ENCODE results near the gene NCBP2.

NCBP2 gene

DNA sequence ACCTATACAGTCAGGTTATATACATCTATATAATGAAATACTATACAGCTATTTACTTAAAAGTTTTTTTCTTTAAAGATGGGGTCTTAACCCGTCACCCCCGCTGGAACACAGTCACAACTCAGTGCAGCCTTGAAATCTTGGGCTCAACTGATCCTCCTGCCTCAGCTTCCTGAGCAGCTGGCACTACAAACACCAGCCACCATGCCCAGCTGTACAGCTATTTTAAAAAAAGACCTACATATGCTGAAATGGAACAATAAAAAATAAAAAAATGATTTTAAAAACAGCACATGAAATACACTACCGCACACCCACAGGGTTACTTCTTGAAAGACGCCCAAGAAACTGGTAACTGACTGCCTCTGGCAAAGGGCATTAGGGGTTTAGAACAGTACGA, 3.8 kb downstream of the NCBP2 start:
- no peak for DNase-seq

DNA sequence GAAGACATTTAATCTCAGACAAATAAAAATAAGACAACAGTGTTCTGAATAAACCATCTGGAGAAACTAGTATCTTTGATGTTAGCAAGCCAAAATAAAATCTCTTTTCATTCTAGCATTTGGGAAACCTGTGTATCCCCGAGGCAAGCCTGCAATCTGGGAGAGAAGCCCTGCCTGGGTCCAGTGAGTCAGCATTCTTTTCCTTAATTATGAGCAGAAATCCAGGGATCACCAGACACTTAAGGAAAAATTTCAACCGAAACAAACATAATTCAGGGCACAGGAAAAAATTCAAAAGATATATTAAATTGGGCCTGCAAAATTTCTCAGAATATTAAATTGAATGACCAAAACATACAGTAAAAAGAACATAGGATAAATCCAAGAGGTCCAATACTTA, 4.2 kb downstream of the NCBP2 start:
- DNase-seq: no peak

DNA sequence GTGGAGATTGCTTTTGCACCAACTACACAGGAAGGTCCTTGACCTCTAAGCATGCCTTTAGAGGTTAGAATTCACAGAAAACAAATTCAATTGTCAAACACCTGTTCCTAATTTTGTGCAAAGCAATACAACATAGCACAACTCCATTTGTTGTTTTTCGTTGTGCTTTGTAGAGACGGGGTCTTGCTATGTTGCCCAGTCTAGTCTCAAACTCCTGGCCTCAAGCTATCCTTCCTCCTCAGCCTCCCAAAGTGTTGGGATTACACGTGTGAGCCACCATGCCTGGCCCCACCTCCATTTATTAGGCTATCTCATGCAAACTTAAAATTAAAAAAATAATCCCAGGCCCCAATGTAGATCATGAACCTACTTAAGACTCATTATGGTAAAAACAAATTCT, 6.0 kb downstream of the NCBP2 start:
- no peak for DNase-seq

DNA sequence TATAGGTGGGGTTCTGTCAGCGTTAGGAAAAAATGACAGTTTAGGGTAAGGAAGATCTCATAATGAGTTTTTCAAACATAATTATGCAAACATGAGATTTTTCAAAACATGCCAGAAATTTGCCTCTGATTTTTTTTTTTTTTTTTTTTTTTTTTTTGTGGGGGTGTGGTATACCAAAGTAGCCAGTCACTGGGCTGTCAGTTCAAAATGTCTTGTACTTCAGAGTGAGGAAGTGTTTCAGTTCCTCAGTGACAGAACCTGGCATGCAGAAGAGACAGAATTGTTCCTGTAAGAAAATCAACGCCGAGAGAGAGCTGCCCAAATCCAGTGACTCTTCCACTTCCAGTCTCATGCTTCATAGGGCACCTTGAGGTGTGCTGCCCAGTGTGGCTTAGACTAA, 9.7 kb downstream of the NCBP2 start:
- no peak for DNase-seq

DNA sequence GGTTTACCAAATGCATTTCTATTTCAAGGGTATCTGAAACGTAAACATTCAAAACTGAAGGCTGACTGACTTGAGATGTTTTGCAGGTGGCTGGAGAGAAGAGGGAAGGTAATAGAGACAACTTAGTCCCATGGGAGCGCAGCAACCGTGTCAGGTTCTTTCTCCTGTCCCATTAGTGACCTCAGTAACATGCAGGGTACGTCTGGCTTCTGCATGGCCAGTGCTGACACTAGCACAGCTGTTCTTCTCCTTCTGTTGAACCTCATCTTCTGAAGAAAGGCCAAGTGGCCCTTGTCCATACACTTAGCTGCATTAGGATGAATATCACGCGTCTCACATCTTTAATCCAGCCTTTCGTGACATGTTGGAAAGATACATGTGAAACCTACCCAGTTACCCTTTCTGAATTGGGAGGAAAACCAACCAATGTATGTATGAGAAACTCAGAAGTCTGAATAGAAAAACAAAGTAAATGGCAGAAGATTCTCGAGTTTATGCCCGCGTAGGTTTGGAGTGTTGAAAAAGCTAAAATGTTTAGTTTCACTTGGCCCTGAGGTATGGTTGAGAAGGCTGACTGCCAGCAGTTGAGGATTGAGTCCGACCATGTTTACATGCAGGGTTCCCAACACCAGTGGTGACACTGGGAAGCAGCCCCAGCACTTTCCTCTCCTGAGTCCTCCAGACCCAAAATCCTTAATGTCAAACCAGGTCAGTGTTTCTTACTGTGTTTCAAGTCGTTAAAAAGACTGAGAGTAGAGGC, 10.3 kb downstream of the NCBP2 start:
- DNase-seq: no peak

DNA sequence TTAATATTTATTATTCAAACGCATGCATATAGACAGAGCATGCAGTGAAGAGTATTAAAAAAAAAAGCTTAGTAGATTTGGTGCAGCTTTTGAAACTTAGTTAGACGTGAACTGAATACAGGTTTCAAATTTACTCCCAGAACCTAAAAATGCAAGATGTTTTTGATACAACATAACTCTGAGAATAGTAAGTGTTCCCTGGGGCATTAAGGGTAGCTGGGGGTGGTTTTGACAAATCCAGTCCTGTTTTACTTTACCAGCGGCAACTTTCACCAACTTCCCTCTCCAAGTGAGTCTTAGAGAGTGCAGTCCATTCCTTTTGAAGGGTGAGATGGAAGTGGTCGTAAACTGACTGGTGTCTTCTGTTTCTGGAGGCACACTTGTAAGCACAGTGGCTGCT, 11.2 kb downstream of the NCBP2 start:
- DNase-seq: no peak

DNA sequence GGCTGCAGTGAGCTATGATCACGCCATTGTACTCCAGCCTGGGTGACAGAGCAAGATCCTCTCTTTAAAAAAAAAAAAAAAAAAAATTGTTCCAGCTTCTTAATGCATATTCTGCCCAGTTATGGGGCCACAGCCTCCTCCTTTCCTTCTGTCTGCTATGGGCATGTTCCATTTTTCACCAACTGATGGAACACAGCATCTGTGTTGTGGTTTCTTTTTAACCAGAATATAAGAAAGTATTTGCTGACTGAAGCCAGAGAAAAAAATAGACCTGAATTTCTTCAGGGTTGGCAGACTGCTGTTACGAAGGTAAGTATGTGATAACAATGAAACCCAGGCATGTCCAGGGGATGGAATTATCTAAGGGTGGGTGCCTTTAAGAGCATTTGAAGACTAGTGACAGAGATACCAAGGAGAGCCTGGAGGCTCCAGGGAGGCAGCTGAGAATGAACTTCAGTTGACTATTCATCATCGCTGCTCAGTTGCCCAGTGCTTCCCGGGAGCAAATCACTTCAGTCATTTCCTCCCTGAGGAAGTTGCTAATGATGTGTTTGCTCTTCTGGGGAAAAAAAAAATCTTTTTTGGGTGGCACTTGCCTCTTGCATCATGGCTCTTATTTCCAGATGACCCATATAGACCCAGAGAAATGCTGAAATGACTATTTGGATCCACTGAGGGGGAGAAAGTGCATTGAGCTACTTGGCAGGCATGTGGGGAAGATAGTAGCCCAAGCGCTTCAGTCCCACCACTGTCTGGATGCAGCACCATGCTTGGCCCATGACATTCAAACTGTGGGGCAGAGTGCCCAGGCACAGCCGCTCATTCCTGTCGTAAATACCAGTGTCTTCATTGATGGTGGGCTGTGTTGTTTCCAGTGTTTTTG, 14.5 kb downstream of the NCBP2 start:
- DNase-seq: no peak

DNA sequence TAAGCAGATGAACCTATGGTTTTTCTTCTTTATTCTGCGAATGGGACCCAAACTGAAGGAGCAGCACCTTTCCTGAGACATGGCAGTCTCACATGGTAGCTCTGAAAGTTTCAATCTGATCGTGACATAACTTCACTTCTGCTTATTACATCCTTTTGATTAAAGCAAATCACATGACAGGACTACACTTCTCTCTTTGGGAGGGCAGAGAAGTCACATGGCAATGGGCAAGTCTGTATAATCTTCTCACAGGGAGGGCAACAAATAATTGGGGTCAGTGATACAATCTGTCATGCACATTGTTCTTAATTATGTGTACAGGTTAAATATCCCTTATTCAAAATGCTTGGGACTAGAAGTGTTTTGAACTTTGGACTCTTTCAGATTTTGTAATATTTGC, 21.6 kb downstream of the NCBP2 start:
- DNase-seq: no peak

DNA sequence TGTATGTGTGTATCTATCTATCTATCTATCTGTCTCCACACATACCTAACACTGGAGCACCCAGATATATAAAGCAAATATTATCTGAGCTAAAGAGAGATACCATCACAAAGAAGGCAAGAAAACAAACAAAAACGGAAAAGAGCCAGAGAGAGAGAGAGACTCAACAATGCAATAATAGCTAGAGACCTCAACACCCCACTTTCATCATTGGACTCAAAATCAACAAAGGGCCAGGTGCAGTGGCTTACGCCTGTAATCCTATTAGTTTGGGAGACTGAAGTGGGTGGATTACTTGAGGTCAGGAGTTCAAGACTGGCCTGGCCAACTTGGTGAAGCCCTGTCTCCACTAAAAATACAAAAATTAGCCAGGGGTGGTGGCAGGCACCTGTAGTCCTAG, 23.4 kb downstream of the NCBP2 start:
- no peak for DNase-seq

DNA sequence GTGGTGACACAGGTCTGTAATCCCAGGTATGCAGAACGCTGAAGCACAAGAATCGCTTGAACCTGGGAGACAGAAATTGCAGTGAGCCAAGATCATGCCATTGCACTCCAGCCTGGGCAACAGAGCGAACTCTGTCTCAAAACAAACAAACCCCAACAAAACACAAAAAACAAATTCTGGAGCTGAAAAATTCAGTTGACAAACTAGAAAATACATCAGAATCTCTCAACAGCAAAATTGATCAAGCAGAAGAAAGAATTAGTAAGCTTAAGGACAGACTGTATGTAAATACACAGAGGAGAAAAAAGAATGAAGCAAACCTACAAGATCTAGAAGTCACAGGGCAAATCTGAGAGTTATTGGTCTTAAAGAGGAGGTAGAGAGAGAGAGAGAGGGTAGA, 25.3 kb downstream of the NCBP2 start:
- no peak for DNase-seq

DNA sequence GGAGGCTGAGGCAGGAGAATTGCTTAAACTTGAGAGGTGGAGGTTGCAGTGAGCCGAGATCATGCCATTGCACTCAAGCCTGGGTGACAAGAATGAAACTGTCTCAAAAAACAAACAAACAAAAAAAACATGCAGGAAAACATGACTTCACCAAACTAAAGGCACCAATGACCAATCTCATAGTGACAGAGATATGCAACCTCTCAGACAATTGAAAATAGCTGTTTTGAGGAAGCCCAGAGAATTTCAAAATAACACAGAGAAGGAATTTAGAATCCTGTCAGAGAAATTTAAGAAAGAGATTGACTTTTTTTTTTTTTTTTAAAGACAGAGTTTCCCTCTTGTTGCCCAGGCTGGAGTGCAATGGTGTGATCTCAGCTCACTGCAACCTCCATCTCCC, 26.1 kb downstream of the NCBP2 start:
- no peak for DNase-seq

DNA sequence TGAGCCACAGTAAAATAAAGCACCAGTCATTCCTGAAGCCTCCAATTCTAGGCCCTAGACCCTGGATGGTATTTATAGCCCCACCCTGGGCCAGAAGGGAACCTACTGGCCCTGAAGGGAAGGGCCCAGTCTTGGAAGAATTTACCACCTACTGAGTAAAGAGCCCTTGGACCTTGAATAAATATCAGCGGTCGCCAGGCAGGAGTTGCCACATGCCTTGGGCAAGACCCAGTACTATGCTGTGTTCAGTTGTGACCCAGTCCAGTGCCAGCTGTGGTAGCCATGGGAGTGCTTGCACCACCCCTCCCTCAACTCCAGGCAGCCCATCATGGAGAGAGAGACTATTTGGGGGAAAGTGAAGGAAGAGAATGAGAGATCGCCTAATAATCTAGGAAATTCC, 27.0 kb downstream of the NCBP2 start:
- no peak for DNase-seq

DNA sequence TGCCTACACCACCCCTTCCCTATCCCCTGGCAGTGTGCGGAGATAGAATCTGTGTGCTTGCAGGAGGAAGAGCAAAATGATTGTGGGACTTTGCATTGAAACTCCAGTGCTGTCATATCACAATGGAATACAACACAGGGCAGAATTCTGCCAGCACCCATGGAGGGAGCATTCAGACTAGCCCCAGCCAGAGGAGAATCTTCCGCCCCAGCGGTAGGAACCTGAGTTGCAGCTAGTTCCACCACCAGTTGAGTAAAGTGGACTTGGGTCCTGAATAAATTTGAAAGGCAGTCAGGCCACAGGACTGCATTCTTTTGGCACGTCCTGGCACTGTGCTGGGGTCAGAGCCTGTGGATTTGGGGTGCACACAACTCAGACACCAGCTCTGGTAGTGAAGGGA, 27.5 kb downstream of the NCBP2 start:
- DNase-seq: no peak

DNA sequence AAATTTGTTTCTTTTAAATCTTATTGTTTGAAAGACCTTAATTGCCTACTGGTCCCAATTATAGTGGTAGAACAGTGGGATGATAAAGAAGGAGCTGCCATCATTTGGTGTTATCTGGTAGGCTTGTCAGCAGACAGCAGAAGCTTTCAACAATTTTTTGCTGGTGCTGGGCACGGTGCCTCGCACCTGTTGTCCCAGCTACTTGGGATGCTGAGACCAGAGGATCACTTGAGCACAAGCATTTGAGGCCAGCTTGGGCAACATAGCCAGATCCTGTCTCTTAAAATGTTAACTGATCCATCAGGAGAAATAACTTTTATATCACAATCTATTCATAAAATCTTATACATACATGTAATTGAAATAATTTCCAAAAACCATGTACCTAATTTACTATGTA, 38.6 kb downstream of the NCBP2 start:
- no peak for DNase-seq

DNA sequence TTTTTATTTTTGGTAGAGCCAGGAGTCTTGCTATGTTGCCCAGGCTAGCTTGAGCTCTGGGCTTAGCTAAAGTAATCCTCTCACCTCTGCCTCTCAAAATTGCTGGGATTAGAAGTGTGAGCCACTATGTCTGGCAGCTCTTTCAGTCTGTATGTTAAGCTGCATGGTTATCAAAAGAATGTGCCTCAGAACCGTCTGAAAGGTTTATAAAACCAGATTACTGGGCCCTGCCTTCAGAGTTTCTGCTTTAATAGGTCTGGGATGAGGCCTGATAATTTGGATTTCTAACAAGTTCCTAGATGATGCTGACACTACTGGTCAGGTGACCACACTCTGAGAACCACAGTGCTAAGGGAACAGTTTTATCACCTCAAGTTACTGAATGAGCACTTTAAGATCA, 40.0 kb downstream of the NCBP2 start:
- no peak for DNase-seq

DNA sequence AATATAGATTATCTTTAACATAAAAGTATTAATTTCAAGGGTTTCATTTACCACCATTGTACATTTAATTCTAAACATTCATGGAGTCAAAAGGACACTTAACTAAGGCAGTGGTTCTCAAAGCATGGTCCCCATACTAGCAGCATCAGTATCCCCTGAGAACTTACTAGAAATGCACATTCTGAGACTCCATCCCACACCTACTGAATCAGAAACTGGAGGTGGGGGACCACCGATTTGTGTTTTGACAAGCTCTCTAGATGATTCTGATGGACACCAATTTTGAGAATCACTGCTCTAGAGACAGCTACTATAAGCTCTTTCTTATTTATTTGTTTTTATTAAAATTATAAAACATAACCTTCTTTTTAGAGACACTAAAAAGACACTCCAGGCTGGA, 40.6 kb downstream of the NCBP2 start:
- DNase-seq: no peak

DNA sequence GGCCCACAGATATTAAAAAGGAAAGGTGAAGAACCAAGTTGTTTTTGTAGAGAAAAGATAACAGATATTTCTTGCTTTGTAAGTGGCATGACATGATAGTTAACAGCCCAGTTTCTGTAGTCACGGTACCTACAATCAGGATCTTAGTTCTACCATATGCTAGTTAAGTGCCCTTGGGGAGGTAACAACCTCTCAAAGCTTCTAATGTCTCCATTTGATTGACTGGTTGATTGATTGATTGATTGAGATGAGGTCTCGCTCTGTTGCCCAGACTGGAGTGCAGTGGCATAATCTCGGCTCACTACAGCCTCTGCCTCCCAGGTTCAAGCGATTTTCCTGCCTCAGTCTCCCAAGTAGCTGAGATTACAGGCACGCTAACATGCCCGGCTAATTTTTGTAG, 46.1 kb downstream of the NCBP2 start:
- no peak for DNase-seq

DNA sequence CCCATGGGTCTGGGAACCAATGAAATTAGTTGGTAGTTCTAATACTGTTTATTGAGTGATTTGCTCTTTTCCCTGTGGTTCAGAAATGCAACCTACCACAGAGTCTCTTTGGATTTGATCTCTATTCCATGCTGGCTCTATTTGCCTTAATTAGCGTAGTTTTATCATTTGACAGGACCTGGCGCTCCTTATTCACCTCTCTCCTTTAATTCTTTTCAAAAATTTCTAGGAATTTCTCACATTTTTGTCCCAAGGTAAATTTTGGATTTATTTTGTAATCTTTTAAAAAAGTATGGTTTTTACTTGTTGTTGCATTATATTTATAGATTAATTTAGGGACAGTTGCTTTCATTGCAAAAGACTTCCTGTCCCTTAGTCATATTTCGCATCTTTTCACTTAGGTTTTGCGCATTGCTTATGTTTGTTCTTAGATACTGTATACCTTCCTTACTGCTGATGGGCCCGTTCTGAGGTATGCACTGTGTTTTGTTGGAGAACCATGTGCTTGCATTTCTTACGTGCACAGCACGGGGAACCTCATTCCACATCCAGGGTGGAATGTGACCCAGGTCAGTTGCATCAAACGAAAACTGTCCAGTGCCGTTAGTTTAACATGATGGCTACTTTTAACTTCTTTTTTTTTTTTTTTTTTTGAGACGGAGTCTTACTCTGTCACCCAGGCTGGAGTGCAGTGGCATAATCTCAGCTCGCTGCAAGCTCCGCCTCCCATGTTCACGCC, 47.6 kb downstream of the NCBP2 start:
- DNase-seq: no peak

DNA sequence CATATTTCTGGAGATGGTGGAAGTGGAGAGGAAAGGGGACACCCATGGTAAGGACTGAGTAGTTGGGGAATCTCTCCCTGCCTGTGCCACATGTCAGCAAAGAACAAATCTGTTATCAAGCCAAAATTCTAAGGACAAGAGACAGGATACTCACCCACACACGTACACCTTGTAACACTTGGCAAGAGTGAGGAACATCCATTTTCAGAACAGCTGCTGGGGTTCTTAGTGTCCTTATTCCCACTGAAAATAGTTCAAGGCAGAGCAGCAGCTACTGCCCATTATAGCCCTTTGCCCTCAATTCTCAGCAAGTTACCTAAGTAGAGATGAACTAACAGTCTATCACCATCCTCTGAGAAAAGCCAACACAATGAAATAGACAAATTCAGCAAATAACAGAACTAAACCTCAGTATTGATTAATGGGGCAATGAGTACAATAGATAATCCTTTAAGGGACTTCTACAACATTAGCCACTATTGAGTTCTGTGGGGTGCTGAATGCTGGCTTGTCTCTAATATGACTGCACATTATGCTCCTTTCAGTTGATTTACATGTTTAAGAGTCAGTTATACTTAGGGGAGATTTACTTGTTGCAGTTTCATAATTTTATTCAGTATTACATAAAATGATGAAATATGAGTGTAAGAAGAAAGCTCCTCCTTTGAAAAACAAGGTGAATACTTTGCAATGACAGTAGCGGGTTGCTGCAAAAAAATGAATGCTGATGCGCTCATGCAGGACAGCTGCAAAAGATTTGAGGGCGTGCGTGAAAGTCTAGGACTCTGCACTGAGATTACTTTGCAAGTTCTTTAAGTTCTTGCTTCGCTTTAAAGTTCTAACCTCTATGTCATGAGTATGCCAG, 52.3 kb downstream of the NCBP2 start:
- DNase-seq: no peak

DNA sequence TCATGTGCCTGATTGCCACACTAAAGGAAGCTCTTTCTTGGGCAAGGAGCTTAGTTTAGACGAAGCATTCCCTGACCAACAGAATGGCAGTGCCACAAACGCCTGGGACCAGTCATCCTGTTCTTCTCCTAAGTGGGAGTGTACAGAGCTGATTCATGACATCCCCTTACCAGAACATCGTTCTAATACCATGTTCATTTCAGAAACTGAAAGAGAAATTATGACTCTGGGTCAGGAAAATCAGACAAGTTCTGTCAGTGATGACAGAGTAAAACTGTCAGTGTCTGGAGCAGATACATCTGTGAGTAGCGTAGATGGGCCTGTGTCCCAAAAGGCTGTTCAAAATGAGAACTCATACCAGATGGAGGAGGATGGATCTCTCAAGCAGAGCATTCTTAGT, 56.2 kb downstream of the NCBP2 start:
- no peak for DNase-seq
